Measurements from ENCODE around the gene ARL6IP5.

ARL6IP5 gene

DNA sequence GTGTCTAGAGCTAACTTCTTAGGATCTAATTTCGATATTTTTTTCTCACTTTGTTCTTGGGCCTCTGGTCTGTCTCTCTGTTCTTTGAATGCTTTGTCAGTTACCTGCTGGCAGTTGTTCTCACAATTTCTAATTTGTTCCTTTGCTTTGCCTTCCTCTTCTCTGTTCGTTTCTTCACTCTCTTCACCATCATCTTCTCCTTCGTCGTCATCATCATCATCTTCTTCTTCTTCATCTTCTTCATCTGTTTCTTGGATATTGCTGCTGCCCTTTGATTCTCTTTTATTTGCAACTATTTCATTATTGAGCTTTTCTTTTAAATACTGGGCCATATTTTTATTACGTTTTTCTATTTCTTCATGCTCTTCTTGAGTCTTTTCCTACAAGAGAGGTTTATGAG lies 34.9 kb downstream of the ARL6IP5 start:
- DNase-seq: no peak

DNA sequence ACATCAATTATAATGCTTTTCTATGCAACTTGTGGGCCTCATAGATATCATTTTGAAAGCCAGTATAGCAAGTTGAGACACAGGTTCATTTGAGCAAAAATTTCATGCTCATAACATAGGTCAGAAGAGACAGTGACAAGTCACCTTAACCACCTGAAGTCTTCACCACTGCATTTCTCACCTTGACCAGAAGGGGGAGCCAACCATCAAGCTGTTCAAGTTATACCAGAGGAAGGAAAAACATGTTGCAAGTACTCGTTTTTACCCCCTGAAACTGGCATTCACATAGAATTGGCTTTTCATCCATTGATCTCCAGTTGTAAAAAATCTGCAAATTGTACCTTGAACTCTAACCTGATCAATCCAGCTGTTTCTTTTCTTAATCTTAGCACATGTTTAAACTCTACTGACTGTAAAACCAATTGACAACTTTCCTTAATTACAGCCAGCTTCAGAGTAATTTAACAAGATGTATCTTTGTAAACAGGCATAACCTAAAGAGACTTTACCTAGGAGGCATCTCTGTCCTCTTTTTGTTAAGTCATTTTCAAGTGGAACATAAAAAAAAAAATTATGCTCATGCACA lies 36.2 kb downstream of the ARL6IP5 start:
- peak; percentile 60 for DNase-seq

DNA sequence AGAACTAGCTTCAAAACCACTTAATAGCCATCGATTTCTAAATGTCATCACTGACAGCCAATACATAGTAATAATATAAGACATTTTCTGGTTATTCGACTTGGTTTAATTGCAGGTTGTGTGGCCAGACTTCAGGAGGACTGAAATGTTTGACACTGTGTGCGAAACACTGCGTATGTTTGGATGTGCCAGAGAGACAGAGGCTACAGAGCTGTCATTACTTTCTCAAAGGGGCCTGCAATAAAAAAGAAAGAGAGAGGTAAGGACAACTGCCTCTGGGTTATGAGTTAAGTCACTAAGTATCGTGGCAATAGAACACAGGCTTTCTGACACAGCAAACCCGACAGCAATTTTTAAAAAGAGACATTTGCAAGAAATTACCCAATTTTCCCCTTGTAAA lies 36.8 kb downstream of the ARL6IP5 start:
- no peak for DNase-seq

DNA sequence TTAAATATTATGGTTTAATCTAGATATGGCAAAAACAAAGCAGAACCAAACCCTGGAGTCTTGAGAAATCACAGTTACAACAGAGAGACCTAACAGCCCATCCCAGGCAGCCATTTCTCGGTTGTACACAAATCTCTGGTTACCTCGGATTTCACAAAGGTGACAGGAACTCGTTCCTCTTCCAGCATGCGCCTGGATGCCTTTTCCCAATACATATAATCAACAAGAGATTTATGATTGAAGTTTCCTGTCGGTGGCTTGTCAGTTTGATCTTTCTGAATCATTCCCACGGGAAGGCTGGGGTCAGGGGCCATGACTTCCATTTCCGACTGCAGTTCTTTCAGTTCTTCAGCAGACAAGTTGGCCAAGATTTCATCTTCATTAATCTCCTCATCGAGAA lies 37.2 kb downstream of the ARL6IP5 start:
- no peak for DNase-seq

DNA sequence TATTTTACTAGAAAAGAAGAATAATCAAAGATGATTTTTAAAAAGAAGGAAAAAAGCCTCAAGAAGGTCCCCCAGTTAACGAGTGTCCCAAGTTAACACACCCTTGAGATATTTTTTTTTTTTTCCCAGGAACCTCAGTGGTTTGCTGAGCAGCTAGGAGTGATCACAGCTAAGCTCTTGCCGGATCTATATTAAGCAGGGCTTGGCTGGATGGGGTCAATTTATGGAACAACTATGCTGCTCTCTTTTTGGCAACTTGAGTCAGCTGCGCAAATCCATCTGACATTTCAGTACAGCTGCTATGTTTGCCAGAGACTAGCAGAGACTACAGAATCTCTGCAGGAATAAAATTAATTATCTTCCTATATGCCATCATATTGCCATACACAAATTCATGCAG lies 37.7 kb downstream of the ARL6IP5 start, which contains the start of gene LMOD3:
LMOD3 (minus strand) TSS at position 193 of the 400 bp plus-strand sequence. CDS start 209 bp downstream, outside the sequence.
- DNase-seq: peak; percentile 54

DNA sequence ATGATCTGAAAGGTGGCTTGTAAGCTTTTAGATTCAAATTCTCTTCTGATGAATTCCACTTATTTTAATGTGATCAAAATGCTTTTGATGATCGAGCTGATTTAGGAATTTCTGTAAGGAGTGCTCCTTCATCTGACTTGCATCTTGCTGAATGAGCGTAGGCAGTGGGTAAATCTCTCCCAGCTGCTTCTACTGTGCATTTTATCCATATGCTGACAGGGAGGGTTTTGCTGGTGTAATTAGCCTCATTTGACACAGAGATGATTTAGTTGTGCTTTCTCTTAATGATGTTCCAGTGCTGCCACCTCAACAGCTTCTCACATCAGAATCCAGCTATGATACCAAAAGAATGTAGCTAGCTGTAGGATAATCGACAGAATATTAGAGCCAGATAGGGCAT lies 41.5 kb downstream of the ARL6IP5 start:
- no peak for DNase-seq

DNA sequence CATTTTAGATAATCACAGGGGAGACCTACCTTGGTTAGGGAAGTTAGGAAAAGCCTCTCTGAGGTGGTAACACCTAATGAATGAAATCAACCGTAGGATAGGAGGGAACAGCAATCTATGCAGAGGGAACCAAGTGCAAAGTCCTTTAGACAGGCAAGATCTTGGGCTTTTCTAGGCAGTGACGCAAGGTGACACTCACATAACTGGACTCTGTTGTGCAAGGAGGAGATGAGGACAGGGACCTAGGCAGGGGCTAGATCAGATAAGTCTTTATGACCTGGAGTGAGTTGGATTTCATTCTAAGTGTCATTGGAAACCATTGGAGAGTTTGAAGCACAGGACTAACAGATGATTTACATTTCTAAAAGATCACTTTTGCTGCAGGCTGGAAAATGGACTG lies 42.3 kb downstream of the ARL6IP5 start:
- no peak for DNase-seq

DNA sequence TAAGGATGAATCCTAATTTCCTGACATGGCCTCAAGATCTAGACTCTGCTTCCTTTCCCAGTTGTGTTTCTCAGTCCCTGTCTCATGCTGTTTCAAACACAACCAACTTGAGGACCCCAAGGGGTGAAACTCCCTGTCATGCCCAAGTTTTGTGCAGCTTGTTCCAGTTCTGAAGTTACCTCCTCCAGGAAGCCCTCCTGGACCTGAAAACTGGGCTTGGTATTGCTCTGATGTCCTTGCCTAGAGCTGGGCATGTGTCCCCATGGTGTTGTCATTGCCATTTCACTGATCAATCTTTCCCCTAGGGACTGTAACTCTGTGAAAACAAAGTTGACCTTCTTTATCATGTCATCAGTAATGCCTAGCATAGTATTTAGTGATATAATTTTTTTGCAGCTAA lies 43.8 kb downstream of the ARL6IP5 start:
- DNase-seq: no peak

DNA sequence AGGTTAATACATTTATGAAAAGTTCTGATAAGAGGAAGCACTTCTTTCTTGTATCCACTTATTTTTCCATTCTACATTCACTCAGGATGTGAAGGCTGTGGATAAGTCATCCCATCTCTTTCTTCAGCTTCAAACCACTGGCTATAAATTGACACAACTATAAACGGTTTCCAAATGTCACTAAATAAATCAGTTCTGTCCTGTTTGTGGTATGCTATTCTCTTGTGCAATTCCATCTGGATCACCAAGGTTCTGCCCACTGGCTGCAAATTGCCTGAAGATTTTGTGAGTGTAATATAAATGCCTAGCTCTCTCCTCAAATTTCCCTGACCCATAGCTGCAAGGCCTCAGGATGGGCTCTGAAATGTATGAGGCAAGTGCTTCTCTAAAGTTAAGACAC lies 44.8 kb downstream of the ARL6IP5 start:
- no peak for DNase-seq

DNA sequence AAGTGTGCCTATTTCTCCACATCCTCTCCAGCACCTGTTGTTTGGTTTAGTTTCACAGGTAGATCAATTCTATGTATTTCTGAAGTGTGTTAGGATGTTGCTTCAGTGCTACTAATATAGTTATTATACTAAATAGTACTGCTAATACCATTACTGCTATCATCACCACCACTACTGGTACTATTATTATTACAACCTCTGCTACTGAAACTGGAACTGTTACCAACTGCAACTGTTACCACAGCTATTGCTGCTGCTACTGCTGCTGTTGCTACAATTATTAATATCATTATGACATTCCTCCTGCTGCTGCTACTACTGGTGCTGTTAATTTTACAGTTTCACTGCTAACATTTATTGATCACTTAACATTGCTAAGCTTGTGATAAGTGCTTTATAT lies 46.0 kb downstream of the ARL6IP5 start:
- DNase-seq: no peak

DNA sequence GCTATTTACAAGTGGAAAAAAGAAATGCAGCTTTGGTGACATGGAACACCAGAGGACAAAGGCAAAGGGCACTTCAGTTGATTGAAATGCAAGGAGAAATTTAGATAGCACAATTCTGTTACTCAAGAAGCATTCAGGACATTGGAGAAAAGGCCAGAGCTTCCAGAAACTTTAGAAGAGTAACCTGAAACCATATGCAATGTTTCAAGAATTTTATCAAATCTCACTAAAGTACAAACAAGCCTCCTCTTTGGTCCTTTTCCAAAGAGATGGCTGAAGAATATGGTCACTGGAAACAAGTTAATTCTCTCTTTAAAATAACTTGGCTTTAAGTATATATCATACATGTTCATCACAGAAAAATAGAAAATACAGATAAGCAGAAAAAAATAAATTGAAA lies 52.3 kb downstream of the ARL6IP5 start:
- no peak for DNase-seq

DNA sequence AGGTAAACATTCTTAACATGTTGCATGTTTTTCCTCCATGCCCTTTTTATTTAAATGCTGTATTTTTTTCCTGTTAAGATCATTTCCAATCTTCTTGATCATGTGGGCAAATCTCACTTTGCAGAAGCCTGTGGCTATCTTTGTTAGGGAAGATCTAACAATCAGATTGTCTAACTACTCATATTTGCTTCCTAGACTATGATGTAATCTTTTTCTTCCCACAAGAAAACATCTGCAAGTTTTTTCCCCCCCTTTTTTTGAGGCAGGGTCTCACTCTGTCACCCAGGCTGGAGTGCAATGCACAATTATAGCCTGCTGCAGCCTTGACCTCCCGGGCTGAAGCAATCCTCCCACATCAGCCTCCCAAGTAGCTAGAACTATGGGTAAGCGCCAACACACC lies 52.7 kb downstream of the ARL6IP5 start:
- DNase-seq: no peak

DNA sequence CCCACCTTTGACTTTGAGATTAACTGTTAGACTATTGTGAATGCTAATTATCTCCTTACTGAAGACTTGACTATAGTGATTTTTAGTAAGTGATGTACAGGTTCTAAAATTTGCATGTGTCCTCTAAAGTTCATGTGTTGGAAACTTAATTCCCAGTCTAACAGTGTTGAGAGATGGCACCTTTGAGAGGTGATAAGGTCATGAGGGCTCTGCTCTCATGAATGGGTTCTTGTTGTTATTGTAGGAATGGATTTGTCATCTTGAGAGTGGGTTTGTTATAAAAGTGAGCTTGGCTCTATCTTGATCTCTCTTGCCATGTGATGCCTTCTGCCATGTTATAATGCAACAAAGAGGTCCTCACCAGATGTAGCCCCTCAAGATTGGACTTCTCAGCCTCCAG lies 56.6 kb downstream of the ARL6IP5 start:
- DNase-seq: no peak

DNA sequence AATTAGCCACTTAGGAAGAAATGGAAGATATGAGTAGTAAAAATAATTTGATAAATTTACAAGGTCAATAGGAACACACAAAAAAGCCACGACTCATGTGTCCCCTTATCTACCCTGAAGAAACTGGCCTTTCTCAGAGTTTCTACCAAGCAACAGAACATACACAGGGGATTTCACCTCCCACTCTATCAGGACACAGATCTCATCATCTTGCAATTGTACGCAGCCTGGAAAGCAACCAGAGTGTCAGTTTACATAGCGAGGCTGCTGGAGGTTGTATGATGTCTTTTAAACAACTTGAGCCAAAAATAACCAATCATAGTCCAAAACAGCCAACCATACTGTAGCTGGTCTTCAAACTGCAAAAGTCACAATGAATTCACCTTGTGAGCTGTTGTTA lies 57.4 kb downstream of the ARL6IP5 start:
- no peak for DNase-seq

DNA sequence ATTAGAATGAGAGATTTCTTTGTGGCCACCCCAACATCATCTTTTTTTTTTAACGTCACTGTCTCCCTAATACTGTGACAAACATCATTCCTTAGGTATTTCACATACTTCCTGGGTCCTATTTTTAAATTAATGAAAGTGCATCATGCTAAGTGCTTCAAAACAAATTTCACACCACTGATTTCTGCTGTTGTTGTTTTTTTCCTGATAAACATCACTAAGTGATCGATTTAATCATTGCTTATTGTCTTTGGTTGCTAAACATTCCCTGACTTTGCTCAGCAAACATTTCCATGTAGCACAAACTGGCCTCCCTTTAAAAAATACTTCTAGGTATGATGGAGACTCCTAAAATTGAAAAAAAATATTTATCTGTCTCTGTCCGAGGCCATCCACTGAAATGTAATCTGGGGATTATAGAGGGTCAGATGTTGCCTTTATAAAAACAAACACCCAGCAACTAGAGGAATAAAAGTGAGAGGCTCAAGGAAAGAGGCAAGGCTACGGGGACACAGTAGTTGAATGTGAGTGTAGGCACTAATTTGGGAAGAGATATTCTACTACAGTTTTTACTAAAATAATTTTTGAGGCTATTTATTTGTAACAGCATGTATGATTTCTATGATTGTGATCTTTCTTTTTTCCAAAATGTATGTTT lies 58.2 kb downstream of the ARL6IP5 start:
- no peak for DNase-seq

DNA sequence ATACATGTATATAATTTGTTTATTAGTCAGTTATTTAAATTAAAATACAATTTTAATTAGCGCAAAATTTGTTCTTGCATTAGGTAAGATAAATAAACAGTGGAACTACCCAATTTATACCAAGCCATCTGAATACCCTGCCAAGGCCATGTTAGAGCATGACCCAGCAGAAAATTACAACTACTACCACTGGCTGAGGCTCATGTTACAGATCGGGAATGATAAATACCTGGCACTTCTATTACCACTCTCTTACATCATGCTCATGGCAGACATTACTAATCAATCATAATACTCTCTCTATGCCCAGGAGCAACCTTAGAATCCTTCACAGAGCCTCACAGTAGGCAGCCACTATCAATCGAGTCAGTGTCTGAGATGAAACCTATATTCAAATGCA lies 58.9 kb downstream of the ARL6IP5 start:
- no peak for DNase-seq

DNA sequence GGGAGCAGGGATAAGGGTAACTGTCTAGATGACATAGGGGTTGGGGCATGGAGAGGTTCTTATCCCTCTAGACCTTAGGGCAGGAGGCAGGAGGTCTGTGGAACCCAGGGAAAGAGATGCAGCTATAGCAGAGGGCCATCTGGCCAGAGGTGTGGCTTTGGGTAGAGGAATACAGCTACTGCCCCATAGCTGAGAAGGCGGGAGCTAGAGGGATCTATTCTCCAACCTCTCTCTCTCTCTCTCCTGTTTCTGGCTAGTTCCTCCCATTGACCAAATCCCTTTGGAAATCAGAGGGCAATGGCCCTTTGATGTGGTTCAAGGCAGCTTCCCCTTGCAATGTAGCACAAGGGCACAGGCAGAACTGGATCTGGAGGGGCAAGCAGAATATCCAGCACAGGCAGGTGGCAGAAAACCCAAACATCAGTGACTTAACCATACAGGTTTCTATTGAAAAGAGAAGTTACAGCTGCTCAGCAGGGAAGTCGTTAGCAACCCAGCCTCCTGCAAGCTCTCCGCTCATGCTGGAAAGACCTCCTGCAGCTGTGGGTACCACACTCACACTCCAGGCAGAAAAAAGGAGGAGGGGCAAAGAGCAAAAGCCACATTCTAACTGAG lies 60.0 kb downstream of the ARL6IP5 start:
- no peak for DNase-seq

DNA sequence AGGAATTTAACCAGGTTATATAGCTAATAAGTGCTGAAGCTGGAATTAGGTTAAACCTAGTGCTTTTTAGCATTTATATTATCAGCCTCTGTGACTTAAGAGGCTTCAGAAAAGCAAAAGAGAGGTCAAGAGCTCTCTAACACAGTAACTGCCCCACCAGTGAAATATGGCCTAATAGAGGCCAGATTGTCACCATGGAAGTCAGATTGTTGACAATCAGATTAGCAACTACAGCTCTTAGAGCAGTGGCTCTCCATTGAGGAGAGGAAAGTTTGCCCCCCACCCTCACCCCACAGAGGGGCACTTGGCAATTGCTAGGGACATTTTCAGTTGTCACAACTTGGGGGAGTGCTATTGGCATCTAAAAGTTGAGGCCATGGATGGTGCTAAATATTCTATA lies 61.0 kb downstream of the ARL6IP5 start:
- no peak for DNase-seq

DNA sequence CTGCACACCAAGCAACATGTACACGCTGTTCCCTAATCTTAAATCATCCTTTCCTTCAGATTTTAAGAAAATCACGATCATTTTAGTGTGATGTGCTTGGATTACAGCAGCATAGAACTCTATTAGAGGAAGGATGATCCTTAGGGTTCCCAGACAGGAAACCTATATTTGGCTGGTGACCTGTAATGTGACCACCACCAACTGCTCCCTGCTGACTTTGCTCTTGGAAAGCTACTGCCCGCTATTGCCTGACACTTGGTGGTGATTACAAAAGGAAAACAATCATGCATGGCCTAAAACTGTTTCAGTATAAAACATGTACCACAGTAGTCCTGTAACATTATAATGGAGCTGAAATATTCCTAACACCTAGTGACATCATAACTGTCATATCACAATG lies 64.8 kb downstream of the ARL6IP5 start:
- no peak for DNase-seq

Measured in left hindlimb (tissue), 1 donor.